GM23248 (cell line): ENCODE data around the gene MEGF11. TPM values are rescaled to one million over a fixed set of nuclear protein-coding genes. Genes with fewer than 3 reads are reported as not detected.

Experiments used
- DNase-seq: peaks from one replicate; pipeline ENCODE4 v3.0.0-alpha.2; 2015
- H2AFZ ChIP-seq: fragments of 200-600 bp; sonication (generic); 2 replicates; pipeline ENCODE4 v1.6.1; 2016; ENCODE audit warnings: antibody characterized with exemption
- H3F3A ChIP-seq: fragments of 200-600 bp; sonication (generic); 2 replicates; pipeline ENCODE4 v1.6.1; 2016; ENCODE audit warnings: mild to moderate bottlenecking, antibody characterized with exemption, mixed run types; ENCODE audit not compliant: insufficient read depth
- H3K27ac ChIP-seq: fragments of 200-600 bp; sonication (generic); 2 replicates; pipeline ENCODE4 v1.5.1; 2016; ENCODE audit warnings: mild to moderate bottlenecking
- H3K27me3 ChIP-seq: fragments of 200-600 bp; sonication (generic); replicated peaks from 2 replicates; pipeline ENCODE4 v1.6.1; 2016; ENCODE audit warnings: mild to moderate bottlenecking; ENCODE audit not compliant: insufficient read depth
- H3K36me3 ChIP-seq: fragments of 200-600 bp; sonication (generic); 2 replicates; pipeline ENCODE4 v1.6.1; 2016; ENCODE audit warnings: low read depth, mild to moderate bottlenecking
- H3K4me1 ChIP-seq: fragments of 200-600 bp; sonication (generic); 2 replicates; pipeline ENCODE4 v1.6.1; 2016; ENCODE audit warnings: mild to moderate bottlenecking; ENCODE audit not compliant: insufficient read depth
- H3K4me2 ChIP-seq: fragments of 200-600 bp; sonication (generic); one replicate; pipeline ENCODE4 v1.6.1; 2016; ENCODE audit warnings: mild to moderate bottlenecking; ENCODE audit not compliant: unreplicated experiment
- H3K4me3 ChIP-seq: fragments of 200-600 bp; sonication (generic); 2 replicates; pipeline ENCODE4 v1.5.1; 2016; ENCODE audit warnings: mild to moderate bottlenecking
- H3K79me2 ChIP-seq: fragments of 200-600 bp; sonication (generic); 2 replicates; pipeline ENCODE4 v1.6.1; 2016; ENCODE audit warnings: mild to moderate bottlenecking; ENCODE audit not compliant: insufficient read depth
- H3K9ac ChIP-seq: fragments of 200-600 bp; sonication (generic); 2 replicates; pipeline ENCODE4 v1.6.1; 2016; ENCODE audit warnings: mild to moderate bottlenecking
- H3K9me2 ChIP-seq: fragments of 200-600 bp; sonication (generic); 2 replicates; pipeline ENCODE4 v1.6.1; 2016; ENCODE audit warnings: mixed run types, mild to moderate bottlenecking, moderate library complexity; ENCODE audit not compliant: insufficient read depth
- H3K9me3 ChIP-seq: fragments of 200-600 bp; sonication (generic); one replicate; pipeline ENCODE4 v1.6.1; 2017; ENCODE audit warnings: low read depth
- H4K20me1 ChIP-seq: fragments of 200-600 bp; sonication (generic); 2 replicates; pipeline ENCODE4 v1.6.0; 2016; ENCODE audit not compliant: insufficient read depth
- EZH2 ChIP-seq: fragments of 200-600 bp; sonication (generic); IDR thresholded peaks from 2 replicates; pipeline ENCODE4 v1.6.1; 2018; ENCODE audit warnings: antibody characterized with exemption, mild to moderate bottlenecking; ENCODE audit not compliant: insufficient read depth, poor library complexity, severe bottlenecking
- EZH2phosphoT487 ChIP-seq: fragments of 200-600 bp; sonication (generic); IDR thresholded peaks from 2 replicates; pipeline ENCODE4 v1.6.1; 2018; ENCODE audit warnings: antibody characterized with exemption, moderate library complexity, mild to moderate bottlenecking, low read depth; ENCODE audit not compliant: insufficient read depth
- WGBS, 2 experiments: methylation state at CpG; one replicate each; pipeline ENCODE4 v1.1.6; 2015 to 2017; ENCODE audit warnings: low lambda C conversion rate in 2 of 2, low coverage in 1 of 2; ENCODE audit errors: missing lambda C conversion rate in 2 of 2; 5-methylcytosine and 5-hydroxymethylcytosine counted together
- in situ Hi-C: fragments of 300-500 bp; cut with MboI; formaldehyde crosslinking; loops from 2 replicates; pipeline ENCODE4 v1.15.0; 2020
- polyA plus RNA-seq: library from polyadenylated mRNA; unstranded; fragments of >200 nt; fragmentation: Nextera tagmentation; extraction: Ambion mirVana; gene quantifications from 2 replicates; pipeline ENCODE4 v1.2.1, GENCODE V29; 2016
- total RNA-seq: library from RNA; depleted of rRNA; stranded (reverse); fragments of >200 nt; shearing (Covaris generic); gene quantifications from 2 replicates; pipeline ENCODE4 v1.2.3, GENCODE V29; 2014

The MEGF11 gene
- total and polyA plus RNA-seq, 2 experiments from 2014 or later, result 0.14 TPM; not detected in 1

DNA sequence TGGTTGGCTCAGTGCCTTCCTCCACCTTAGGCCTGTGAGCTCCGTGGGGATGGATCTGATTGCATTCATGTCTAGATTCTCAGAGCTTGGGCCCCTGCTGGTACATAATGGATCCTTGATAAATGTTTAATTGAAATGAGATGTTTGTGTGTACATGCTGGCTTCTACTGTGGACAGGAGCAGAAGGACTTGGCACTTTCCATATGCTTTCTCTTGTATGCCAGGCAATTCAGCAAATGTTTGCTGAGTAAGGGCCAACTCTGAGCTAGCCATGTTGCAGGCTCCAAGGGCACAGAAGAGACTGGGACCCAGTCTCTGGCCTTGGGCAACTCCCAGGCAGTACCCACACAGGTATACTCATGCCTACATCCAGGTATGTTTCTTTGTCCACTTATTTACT, 317.3 kb downstream of the MEGF11 start:
- Histone ChIP-seq H2AFZ (no peak overlapping the region), H3K79me2 (no peaks in the 10 kb centered on the region), H3K27me3 (no peaks in the 10 kb centered on the region), H3K9me2 (no peaks in the 10 kb centered on the region), H3F3A (peaks cover 11% of the 10 kb centered on the region), H3K4me3 (no peak overlapping the region), H3K9ac (no peak overlapping the region), H3K9me3 (no peaks in the 10 kb centered on the region), H3K4me1 (peaks cover 18% of the 10 kb centered on the region), H3K36me3 (no peaks in the 10 kb centered on the region), H4K20me1 (no peaks in the 10 kb centered on the region), H3K4me2 (no peak overlapping the region), H3K27ac (no peak overlapping the region)
- TF ChIP-seq EZH2phosphoT487 (no peak), EZH2 (no peak)
- no peak for DNase-seq
- in situ Hi-C loops, result no loop called here
- whole genome bisulfite sequencing, 2 experiments, result 38 to 40% methylated on average over 1 of the region's 1 CpG

DNA sequence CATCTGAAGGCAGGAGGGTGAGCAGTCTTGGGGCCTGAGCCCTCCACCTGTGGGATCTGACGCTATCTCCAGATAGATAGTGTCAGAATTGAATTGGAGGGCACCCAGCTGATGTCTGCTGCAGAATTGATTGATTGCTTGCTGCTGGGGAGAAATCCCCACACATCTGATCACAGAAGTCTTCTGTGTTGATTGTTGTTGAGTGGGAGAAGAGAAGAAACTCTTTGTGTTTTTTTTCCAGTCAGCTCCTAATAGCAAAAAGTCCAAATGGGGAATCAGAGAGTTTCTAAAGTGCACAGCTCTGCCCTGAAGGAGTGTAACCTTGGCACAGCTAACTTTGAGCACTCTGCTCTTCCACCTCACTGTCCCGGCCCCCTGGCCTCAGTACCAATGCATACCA, 318.2 kb downstream of the MEGF11 start:
- H4K20me1 ChIP-seq, result no peaks in the 10 kb centered on the region
- H3K27me3 ChIP-seq, result no peaks in the 10 kb centered on the region
- no peak overlapping the region for H3K4me3 ChIP-seq
- H3K4me1 ChIP-seq, result peaks cover 10% of the 10 kb centered on the region
- no peaks in the 10 kb centered on the region for H3K79me2 ChIP-seq
- no peak for TF ChIP-seq EZH2phosphoT487
- no peak for TF ChIP-seq EZH2
- no peak overlapping the region for H3K4me2 ChIP-seq
- H3K9me3 ChIP-seq, result no peaks in the 10 kb centered on the region
- H3K9me2 ChIP-seq, result no peaks in the 10 kb centered on the region
- in situ Hi-C loops, result no loop called here
- no peak overlapping the region for H3K9ac ChIP-seq
- DNase-seq, result no peak
- H2AFZ ChIP-seq, result no peak overlapping the region
- 78 to 94% methylated on average over 2 of the region's 2 CpGs for WGBS, 2 experiments
- peaks cover 11% of the 10 kb centered on the region for H3F3A ChIP-seq
- no peak overlapping the region for H3K27ac ChIP-seq
- H3K36me3 ChIP-seq, result no peaks in the 10 kb centered on the region

DNA sequence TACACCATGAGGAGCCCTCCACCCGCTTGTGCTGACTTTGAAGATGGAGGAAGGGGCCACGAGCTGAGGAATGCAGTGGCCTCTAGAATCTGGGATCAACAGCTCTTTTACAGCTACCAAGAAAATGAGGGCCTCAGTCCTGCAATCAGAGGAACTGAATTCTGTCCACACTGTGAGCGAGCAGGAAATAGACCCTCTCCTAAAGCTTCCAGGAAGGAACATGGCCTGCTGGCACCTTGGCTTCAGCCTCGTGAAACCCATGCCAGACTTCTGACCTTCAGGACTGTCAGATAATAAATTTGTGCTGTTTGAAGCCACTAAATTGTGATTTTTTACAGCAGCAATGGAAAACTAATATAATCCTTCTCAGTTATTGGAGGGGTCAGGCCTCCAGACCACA, 322.3 kb downstream of the MEGF11 start:
- Histone ChIP-seq H3F3A (no peaks in the 10 kb centered on the region), H3K36me3 (no peaks in the 10 kb centered on the region), H3K4me1 (no peaks in the 10 kb centered on the region), H3K27me3 (no peaks in the 10 kb centered on the region), H3K9me2 (no peaks in the 10 kb centered on the region), H3K4me3 (no peak overlapping the region), H3K27ac (no peak overlapping the region), H3K9ac (no peak overlapping the region), H3K4me2 (no peak overlapping the region), H3K9me3 (no peaks in the 10 kb centered on the region), H2AFZ (no peak overlapping the region), H3K79me2 (no peaks in the 10 kb centered on the region), H4K20me1 (no peaks in the 10 kb centered on the region)
- TF ChIP-seq EZH2phosphoT487, result no peak
- 91 to 93% methylated on average over 4 of the region's 4 CpGs for WGBS, 2 experiments
- in situ Hi-C loops, result no loop called here
- DNase-seq, result no peak

DNA sequence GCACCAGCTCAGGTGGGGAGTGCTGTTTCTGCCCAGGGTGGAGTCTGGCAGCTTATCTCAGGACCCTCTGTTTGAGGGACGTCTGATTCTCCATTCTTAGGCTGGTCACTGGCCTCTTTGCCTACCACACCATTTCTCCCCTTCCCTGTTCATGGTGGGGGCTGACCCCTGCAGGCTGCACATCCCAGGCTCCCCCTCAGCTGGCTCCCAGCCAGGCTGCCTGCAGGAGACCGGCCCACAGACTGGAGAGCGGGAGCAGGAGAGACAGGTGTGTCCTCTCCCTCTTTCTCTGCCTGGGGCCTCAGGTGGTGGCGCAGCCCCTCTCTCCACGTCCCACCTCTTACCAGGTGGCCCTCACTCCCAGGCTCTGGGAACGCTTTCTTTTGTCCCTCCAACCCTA, 323.4 kb downstream of the MEGF11 start:
- H2AFZ ChIP-seq, result no peak overlapping the region
- no peak overlapping the region for H3K4me2 ChIP-seq
- H4K20me1 ChIP-seq, result no peaks in the 10 kb centered on the region
- H3K27me3 ChIP-seq, result no peaks in the 10 kb centered on the region
- no peaks in the 10 kb centered on the region for H3K79me2 ChIP-seq
- H3K4me1 ChIP-seq, result no peaks in the 10 kb centered on the region
- no peaks in the 10 kb centered on the region for H3K9me2 ChIP-seq
- DNase-seq, result no peak
- H3K9ac ChIP-seq, result no peak overlapping the region
- no peaks in the 10 kb centered on the region for H3F3A ChIP-seq
- H3K4me3 ChIP-seq, result no peak overlapping the region
- no peaks in the 10 kb centered on the region for H3K36me3 ChIP-seq
- WGBS, 2 experiments, result 69 to 82% methylated on average over 6 of the region's 6 CpGs
- H3K27ac ChIP-seq, result no peak overlapping the region
- no peaks in the 10 kb centered on the region for H3K9me3 ChIP-seq
- TF ChIP-seq EZH2phosphoT487 (no peak), EZH2 (no peak)
- in situ Hi-C loops, result no loop called here

DNA sequence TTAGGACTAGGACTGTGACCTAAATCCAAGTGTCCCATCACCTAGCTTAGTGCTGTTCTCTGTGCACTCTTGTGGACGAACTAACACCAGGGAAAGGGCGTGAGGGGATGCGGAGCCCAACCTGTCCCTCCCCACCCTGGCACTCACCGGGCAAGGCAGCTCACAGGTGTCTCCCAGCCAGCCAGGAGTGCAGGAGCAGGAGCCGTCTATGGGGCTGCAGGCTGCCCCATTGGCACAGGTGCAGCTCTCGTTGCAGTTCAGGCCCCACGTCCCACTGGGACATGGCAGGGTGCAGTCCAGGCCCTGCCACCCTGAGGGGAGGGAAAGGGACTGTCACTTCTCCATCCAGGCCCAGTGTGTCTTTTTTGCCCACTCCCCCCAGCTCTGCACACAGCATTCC, 324.0 kb downstream of the MEGF11 start:
- H3K27ac ChIP-seq, result no peak overlapping the region
- no peaks in the 10 kb centered on the region for H3K9me2 ChIP-seq
- WGBS, 2 experiments, result 77 to 87% methylated on average over 7 of the region's 7 CpGs
- H4K20me1 ChIP-seq, result no peaks in the 10 kb centered on the region
- no peak overlapping the region for H3K4me3 ChIP-seq
- no peaks in the 10 kb centered on the region for H3K79me2 ChIP-seq
- H3K27me3 ChIP-seq, result no peaks in the 10 kb centered on the region
- in situ Hi-C loops, result no loop called here
- TF ChIP-seq EZH2 (no peak), EZH2phosphoT487 (no peak)
- H2AFZ ChIP-seq, result no peak overlapping the region
- H3K4me2 ChIP-seq, result no peak overlapping the region
- no peaks in the 10 kb centered on the region for H3F3A ChIP-seq
- no peaks in the 10 kb centered on the region for H3K36me3 ChIP-seq
- H3K9ac ChIP-seq, result no peak overlapping the region
- DNase-seq, result no peak
- no peaks in the 10 kb centered on the region for H3K4me1 ChIP-seq
- no peaks in the 10 kb centered on the region for H3K9me3 ChIP-seq
